ENCODE measurements around the gene CKM. TPM values are rescaled to one million over a fixed set of nuclear protein-coding genes. Genes with fewer than 3 reads are reported as not detected.

Gene CKM
- polyA plus RNA-seq, 1 experiment, result not detected

- CTCF ChIA-PET, result interaction anchor here (5.1 kb wide), 1 partner anchor 12 kb away, joined by 31 read pairs; no protein-coding TSS in a partner anchor
- TF ChIP-seq, protein P1, sequence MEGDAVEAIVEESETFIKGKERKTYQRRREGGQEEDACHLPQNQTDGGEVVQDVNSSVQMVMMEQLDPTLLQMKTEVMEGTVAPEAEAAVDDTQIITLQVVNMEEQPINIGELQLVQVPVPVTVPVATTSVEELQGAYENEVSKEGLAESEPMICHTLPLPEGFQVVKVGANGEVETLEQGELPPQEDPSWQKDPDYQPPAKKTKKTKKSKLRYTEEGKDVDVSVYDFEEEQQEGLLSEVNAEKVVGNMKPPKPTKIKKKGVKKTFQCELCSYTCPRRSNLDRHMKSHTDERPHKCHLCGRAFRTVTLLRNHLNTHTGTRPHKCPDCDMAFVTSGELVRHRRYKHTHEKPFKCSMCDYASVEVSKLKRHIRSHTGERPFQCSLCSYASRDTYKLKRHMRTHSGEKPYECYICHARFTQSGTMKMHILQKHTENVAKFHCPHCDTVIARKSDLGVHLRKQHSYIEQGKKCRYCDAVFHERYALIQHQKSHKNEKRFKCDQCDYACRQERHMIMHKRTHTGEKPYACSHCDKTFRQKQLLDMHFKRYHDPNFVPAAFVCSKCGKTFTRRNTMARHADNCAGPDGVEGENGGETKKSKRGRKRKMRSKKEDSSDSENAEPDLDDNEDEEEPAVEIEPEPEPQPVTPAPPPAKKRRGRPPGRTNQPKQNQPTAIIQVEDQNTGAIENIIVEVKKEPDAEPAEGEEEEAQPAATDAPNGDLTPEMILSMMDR (IDR thresholded peaks at IDR 0.05; ENCODE audit: insufficient read depth, low read depth, low read length), result no peak
- POLR2A ChIA-PET, result no interaction called here
- DNase-seq (ENCODE audit: low read depth), result no peak
- H3K27me3 ChIP-seq (ENCODE audit: control insufficient read depth, insufficient read depth, low read length), result no peaks in the 10 kb centered on the region
- peaks cover 17% of the 10 kb centered on the region for H3K36me3 ChIP-seq (ENCODE audit: control insufficient read depth, insufficient read depth, low read length)
- no peak overlapping the region for H3K4me3 ChIP-seq (ENCODE audit: low read depth, low read length)
Observed at GRCh38 chr19:45349430-45349941, 26.8 kb upstream of the CKM start.

- ChIA-PET POLR2A (no interaction called here), CTCF (interaction anchor here (5.1 kb wide), 1 partner anchor 11 kb away, joined by 31 read pairs; no protein-coding TSS in a partner anchor)
- DNase-seq (ENCODE audit: low read depth), result no peak
- peaks cover 15% of the 10 kb centered on the region for H3K36me3 ChIP-seq (ENCODE audit: control insufficient read depth, insufficient read depth, low read length)
- H3K27me3 ChIP-seq (ENCODE audit: control insufficient read depth, insufficient read depth, low read length), result no peaks in the 10 kb centered on the region
- TF ChIP-seq, protein P1 (IDR thresholded peaks at IDR 0.05; ENCODE audit: insufficient read depth, low read depth, low read length), result no peak
- H3K4me3 ChIP-seq (ENCODE audit: low read depth, low read length), result no peak overlapping the region
Observed at GRCh38 chr19:45349126-45349415, 26.4 kb upstream of the CKM start.

GRCh38 chr19:45348367-45349125, 25.9 kb upstream of the CKM start:
- POLR2A ChIA-PET, result no interaction called here
- H3K4me3 ChIP-seq (ENCODE audit: low read depth, low read length), result no peak overlapping the region
- H3K27me3 ChIP-seq (ENCODE audit: control insufficient read depth, insufficient read depth, low read length), result no peaks in the 10 kb centered on the region
- no peak for DNase-seq (ENCODE audit: low read depth)
- H3K36me3 ChIP-seq (ENCODE audit: control insufficient read depth, insufficient read depth, low read length), result peaks cover 13% of the 10 kb centered on the region
- TF ChIP-seq, protein P1 (IDR thresholded peaks at IDR 0.05; ENCODE audit: insufficient read depth, low read depth, low read length), result no peak
- CTCF ChIA-PET, result interaction anchor here (5.1 kb wide), 1 partner anchor 11 kb away, joined by 31 read pairs; no protein-coding TSS in a partner anchor

DNA sequence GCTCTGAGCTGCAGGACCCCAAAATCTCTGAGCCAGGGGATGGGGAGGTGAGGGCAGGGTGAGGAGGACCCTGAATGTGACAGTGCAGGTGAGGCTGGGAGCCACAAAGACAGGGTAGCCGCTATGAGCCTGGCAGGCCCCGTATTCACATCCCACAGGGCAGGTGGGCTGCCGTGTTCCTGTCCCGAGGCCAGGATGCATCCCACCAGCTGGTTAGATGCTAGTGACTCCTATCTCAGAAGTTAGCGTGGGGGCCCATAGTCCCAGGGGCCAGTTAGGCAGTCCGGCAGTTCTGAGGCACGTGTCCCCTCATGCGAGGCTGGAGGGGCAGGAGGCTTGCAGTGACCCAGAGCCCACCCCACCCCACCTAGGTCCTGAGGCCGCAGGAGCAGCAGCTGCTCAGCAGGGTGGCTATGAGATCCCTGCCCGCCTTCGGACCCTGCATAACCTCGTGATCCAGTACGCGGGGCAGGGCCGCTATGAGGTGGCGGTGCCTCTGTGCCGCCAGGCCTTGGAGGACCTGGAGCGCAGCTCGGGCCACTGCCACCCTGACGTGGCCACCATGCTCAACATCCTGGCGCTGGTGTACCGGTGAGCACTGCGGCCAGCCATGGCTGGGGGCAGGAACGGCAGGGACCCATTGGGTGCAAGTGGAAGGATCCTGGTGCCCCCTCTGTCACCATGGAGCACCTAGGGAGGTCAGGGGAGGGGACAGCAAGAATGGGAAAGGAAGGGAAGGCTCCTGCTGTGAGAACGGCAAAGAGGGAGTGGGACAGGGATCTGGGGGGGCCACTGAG, 25.1 kb upstream of the CKM start:
- H3K27me3 ChIP-seq (ENCODE audit: control insufficient read depth, insufficient read depth, low read length), result no peaks in the 10 kb centered on the region
- CTCF ChIA-PET, result interaction anchor here (5.1 kb wide), 1 partner anchor 10 kb away, joined by 31 read pairs; no protein-coding TSS in a partner anchor
- DNase-seq (ENCODE audit: low read depth), result no peak
- H3K36me3 ChIP-seq (ENCODE audit: control insufficient read depth, insufficient read depth, low read length), result peaks cover 7% of the 10 kb centered on the region
- POLR2A ChIA-PET, result no interaction called here
- TF ChIP-seq, protein P1 (IDR thresholded peaks at IDR 0.05; ENCODE audit: insufficient read depth, low read depth, low read length), result no peak
- no peak overlapping the region for H3K4me3 ChIP-seq (ENCODE audit: low read depth, low read length)

GRCh38 chr19:45346449-45346848, 23.8 kb upstream of the CKM start:
- TF ChIP-seq, protein P1 (IDR thresholded peaks at IDR 0.05; ENCODE audit: insufficient read depth, low read depth, low read length), result no peak
- Histone ChIP-seq H3K4me3 (ENCODE audit: low read depth, low read length) (no peak overlapping the region), H3K27me3 (ENCODE audit: control insufficient read depth, insufficient read depth, low read length) (no peaks in the 10 kb centered on the region), H3K36me3 (ENCODE audit: control insufficient read depth, insufficient read depth, low read length) (peaks cover 4% of the 10 kb centered on the region)
- ChIA-PET POLR2A (no interaction called here), CTCF (interaction anchor here (5.1 kb wide), 1 partner anchor 9 kb away, joined by 31 read pairs; no protein-coding TSS in a partner anchor)
- no peak for DNase-seq (ENCODE audit: low read depth)

Measured in BJ (cell line).